H1 (cell line): ENCODE data around the gene LCE2D. TPM values are rescaled to one million over a fixed set of nuclear protein-coding genes. Genes with fewer than 3 reads are reported as not detected.

Source experiments
- BRCA1 ChIP-seq: IDR thresholded peaks from 2 replicates; pipeline ENCODE4 v1.6.1; 2012; ENCODE audit warnings: low read depth, low read length, improper control_type of control experiment
- KDM4A ChIP-seq: IDR thresholded peaks from one replicate; pipeline ENCODE4 v1.7.1; 2012; ENCODE audit warnings: low read depth, mild to moderate bottlenecking, moderate library complexity, low read length, inconsistent platforms; ENCODE audit not compliant: severe bottlenecking
- TEAD4 ChIP-seq: IDR thresholded peaks from 2 replicates; pipeline ENCODE4 v1.6.1; 2012; ENCODE audit warnings: low read depth, low read length, inconsistent platforms, mixed read lengths
- polyA plus RNA-seq, 7 experiments: library from polyadenylated mRNA; depleted of rRNA in 3 of 7; stranded (reverse) in 5 of 7; unstranded in 2 of 7; fragments of >200 nt in 5 of 7; fragments of 200-250 nt in 2 of 7; gene quantifications; 1 replicate in 5 of 7; 2 replicates in 1 of 7; 4 replicates in 1 of 7; pipeline versions ENCODE4 v1.2.1 to v1.2.3, GENCODE V29; 2011 to 2013; ENCODE audit warnings: missing spikeins in 2 of 7, mixed read lengths in 2 of 7
- total RNA-seq: library from RNA; stranded (reverse); fragmentation: NEBNext Ultra II Directional; extraction: Animal tissue kit (Norgen Biotek cat#: 25700); gene quantifications from 2 replicates; pipeline ENCODE4 v1.2.1, GENCODE V29; 2021
- TF ChIP-seq, protein P1 (sequence below): fragments of 300-600 bp; sonication (generic); IDR thresholded peaks from 2 replicates; pipeline ENCODE4 v1.7.1; 2012; ENCODE audit warnings: low read length, moderate library complexity, mild to moderate bottlenecking, inconsistent platforms; ENCODE audit not compliant: insufficient replicate concordance

LCE2D gene
- total and polyA plus RNA-seq, 2 of the 8 experiments (the other 6 are each of a cell fraction or from before 2014, with no cell fraction given): not detected

DNA sequence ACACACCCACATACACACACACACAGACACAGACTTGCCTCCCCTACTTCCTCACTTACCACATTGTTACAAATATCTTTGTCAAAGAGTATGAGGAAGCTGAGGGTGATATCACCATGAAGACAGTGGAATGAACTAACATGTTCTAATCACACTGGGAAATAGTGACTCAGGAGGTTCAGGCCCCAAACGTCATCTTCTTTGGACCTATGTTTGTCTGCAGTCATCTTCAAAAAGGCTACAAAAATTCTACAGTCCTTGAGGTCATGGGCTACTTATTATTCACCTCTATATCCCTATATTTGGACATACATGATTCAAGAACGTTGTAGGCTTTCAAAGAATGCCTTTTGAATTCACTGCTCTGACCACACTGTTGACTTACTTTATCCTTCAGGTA is 9.8 kb downstream of the LCE2D start (continued):
- TF ChIP-seq, protein P1, sequence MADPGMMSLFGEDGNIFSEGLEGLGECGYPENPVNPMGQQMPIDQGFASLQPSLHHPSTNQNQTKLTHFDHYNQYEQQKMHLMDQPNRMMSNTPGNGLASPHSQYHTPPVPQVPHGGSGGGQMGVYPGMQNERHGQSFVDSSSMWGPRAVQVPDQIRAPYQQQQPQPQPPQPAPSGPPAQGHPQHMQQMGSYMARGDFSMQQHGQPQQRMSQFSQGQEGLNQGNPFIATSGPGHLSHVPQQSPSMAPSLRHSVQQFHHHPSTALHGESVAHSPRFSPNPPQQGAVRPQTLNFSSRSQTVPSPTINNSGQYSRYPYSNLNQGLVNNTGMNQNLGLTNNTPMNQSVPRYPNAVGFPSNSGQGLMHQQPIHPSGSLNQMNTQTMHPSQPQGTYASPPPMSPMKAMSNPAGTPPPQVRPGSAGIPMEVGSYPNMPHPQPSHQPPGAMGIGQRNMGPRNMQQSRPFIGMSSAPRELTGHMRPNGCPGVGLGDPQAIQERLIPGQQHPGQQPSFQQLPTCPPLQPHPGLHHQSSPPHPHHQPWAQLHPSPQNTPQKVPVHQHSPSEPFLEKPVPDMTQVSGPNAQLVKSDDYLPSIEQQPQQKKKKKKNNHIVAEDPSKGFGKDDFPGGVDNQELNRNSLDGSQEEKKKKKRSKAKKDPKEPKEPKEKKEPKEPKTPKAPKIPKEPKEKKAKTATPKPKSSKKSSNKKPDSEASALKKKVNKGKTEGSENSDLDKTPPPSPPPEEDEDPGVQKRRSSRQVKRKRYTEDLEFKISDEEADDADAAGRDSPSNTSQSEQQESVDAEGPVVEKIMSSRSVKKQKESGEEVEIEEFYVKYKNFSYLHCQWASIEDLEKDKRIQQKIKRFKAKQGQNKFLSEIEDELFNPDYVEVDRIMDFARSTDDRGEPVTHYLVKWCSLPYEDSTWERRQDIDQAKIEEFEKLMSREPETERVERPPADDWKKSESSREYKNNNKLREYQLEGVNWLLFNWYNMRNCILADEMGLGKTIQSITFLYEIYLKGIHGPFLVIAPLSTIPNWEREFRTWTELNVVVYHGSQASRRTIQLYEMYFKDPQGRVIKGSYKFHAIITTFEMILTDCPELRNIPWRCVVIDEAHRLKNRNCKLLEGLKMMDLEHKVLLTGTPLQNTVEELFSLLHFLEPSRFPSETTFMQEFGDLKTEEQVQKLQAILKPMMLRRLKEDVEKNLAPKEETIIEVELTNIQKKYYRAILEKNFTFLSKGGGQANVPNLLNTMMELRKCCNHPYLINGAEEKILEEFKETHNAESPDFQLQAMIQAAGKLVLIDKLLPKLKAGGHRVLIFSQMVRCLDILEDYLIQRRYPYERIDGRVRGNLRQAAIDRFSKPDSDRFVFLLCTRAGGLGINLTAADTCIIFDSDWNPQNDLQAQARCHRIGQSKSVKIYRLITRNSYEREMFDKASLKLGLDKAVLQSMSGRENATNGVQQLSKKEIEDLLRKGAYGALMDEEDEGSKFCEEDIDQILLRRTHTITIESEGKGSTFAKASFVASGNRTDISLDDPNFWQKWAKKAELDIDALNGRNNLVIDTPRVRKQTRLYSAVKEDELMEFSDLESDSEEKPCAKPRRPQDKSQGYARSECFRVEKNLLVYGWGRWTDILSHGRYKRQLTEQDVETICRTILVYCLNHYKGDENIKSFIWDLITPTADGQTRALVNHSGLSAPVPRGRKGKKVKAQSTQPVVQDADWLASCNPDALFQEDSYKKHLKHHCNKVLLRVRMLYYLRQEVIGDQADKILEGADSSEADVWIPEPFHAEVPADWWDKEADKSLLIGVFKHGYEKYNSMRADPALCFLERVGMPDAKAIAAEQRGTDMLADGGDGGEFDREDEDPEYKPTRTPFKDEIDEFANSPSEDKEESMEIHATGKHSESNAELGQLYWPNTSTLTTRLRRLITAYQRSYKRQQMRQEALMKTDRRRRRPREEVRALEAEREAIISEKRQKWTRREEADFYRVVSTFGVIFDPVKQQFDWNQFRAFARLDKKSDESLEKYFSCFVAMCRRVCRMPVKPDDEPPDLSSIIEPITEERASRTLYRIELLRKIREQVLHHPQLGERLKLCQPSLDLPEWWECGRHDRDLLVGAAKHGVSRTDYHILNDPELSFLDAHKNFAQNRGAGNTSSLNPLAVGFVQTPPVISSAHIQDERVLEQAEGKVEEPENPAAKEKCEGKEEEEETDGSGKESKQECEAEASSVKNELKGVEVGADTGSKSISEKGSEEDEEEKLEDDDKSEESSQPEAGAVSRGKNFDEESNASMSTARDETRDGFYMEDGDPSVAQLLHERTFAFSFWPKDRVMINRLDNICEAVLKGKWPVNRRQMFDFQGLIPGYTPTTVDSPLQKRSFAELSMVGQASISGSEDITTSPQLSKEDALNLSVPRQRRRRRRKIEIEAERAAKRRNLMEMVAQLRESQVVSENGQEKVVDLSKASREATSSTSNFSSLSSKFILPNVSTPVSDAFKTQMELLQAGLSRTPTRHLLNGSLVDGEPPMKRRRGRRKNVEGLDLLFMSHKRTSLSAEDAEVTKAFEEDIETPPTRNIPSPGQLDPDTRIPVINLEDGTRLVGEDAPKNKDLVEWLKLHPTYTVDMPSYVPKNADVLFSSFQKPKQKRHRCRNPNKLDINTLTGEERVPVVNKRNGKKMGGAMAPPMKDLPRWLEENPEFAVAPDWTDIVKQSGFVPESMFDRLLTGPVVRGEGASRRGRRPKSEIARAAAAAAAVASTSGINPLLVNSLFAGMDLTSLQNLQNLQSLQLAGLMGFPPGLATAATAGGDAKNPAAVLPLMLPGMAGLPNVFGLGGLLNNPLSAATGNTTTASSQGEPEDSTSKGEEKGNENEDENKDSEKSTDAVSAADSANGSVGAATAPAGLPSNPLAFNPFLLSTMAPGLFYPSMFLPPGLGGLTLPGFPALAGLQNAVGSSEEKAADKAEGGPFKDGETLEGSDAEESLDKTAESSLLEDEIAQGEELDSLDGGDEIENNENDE: no peak
- TF ChIP-seq KDM4A (no peak), BRCA1 (no peak), TEAD4 (no peak)
